HL-60 (cell line): ENCODE data around the gene COL20A1.
"Not testable (repeated sequence)": the region's sequence is repeated elsewhere in the genome, so short reads cannot be mapped to it uniquely, and the experiment has no call there.

Experiments
- DNase-seq, 2 experiments: peaks; one replicate each; pipeline ENCODE4 v3.0.0-alpha.2; 2010 to 2020; ENCODE audit warnings: low read depth in 1 of 2, low spot score in 1 of 2
- H3K27ac ChIP-seq: fragments of 250-450 bp; sonication (Bioruptor Pico); replicated peaks from 2 replicates; pipeline ENCODE4 v1.5.1; 2020; ENCODE audit warnings: mild to moderate bottlenecking, moderate library complexity
- H3K27me3 ChIP-seq: fragments of 250-450 bp; sonication (Bioruptor Pico); 2 replicates; pipeline ENCODE4 v1.5.1; 2021; ENCODE audit warnings: mild to moderate bottlenecking, moderate library complexity; ENCODE audit not compliant: insufficient read depth, poor library complexity, severe bottlenecking
- H3K4me3 ChIP-seq: replicated peaks from 2 replicates; pipeline ENCODE4 v1.5.1; 2011; ENCODE audit warnings: mild to moderate bottlenecking, control low read depth, low read length; ENCODE audit not compliant: insufficient read depth
- GABPA ChIP-seq: IDR thresholded peaks from 2 replicates; pipeline ENCODE4 v1.6.1; 2012; ENCODE audit warnings: low read depth
- POLR2AphosphoS5 ChIP-seq: IDR thresholded peaks from 2 replicates; pipeline ENCODE4 v1.6.1; 2012; ENCODE audit warnings: low read depth
- SPI1 ChIP-seq: IDR thresholded peaks from 2 replicates; pipeline ENCODE4 v1.6.1; 2012; ENCODE audit warnings: low read depth, mild to moderate bottlenecking, borderline replicate concordance
- TF ChIP-seq, protein P1 (sequence below): IDR thresholded peaks from one replicate; pipeline ENCODE4 v1.5.1; 2011; ENCODE audit warnings: low read length, control low read depth, inconsistent platforms; ENCODE audit not compliant: insufficient read depth
- TF ChIP-seq, protein P2 (sequence below): IDR thresholded peaks from 2 replicates; pipeline ENCODE4 v1.6.1; 2012; ENCODE audit warnings: low read depth; ENCODE audit not compliant: insufficient replicate concordance

The COL20A1 gene

DNA sequence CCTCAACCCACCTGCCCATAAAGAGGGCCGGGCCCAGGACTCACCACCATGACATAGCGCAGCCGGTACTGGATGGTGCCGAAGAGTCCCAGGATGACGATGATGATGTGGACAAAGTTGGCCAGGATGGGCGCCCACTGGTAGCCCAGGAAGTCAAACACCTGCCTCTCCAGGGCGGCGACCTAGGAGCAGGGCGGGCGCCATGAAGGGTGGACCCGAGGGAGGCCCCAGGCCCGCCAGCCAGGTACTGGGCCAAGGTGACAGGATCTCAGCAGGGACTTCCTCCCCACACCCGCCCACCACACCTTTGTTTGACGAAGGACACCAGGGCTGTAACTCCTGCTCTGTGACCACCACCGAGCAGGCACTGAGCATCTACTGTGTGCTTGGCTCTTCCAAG, 43.1 kb upstream of the COL20A1 start:
- TF ChIP-seq POLR2AphosphoS5 = no peak
- TF ChIP-seq, protein P1, sequence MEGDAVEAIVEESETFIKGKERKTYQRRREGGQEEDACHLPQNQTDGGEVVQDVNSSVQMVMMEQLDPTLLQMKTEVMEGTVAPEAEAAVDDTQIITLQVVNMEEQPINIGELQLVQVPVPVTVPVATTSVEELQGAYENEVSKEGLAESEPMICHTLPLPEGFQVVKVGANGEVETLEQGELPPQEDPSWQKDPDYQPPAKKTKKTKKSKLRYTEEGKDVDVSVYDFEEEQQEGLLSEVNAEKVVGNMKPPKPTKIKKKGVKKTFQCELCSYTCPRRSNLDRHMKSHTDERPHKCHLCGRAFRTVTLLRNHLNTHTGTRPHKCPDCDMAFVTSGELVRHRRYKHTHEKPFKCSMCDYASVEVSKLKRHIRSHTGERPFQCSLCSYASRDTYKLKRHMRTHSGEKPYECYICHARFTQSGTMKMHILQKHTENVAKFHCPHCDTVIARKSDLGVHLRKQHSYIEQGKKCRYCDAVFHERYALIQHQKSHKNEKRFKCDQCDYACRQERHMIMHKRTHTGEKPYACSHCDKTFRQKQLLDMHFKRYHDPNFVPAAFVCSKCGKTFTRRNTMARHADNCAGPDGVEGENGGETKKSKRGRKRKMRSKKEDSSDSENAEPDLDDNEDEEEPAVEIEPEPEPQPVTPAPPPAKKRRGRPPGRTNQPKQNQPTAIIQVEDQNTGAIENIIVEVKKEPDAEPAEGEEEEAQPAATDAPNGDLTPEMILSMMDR = no peak
- TF ChIP-seq, protein P2, sequence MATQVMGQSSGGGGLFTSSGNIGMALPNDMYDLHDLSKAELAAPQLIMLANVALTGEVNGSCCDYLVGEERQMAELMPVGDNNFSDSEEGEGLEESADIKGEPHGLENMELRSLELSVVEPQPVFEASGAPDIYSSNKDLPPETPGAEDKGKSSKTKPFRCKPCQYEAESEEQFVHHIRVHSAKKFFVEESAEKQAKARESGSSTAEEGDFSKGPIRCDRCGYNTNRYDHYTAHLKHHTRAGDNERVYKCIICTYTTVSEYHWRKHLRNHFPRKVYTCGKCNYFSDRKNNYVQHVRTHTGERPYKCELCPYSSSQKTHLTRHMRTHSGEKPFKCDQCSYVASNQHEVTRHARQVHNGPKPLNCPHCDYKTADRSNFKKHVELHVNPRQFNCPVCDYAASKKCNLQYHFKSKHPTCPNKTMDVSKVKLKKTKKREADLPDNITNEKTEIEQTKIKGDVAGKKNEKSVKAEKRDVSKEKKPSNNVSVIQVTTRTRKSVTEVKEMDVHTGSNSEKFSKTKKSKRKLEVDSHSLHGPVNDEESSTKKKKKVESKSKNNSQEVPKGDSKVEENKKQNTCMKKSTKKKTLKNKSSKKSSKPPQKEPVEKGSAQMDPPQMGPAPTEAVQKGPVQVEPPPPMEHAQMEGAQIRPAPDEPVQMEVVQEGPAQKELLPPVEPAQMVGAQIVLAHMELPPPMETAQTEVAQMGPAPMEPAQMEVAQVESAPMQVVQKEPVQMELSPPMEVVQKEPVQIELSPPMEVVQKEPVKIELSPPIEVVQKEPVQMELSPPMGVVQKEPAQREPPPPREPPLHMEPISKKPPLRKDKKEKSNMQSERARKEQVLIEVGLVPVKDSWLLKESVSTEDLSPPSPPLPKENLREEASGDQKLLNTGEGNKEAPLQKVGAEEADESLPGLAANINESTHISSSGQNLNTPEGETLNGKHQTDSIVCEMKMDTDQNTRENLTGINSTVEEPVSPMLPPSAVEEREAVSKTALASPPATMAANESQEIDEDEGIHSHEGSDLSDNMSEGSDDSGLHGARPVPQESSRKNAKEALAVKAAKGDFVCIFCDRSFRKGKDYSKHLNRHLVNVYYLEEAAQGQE = no peak
- no peak for TF ChIP-seq GABPA
- TF ChIP-seq SPI1 = no peak
- H3K27ac ChIP-seq = no peak overlapping the region
- peaks cover 38% of the 10 kb centered on the region for H3K27me3 ChIP-seq
- H3K4me3 ChIP-seq = no peak overlapping the region
- DNase-seq = no peak

DNA sequence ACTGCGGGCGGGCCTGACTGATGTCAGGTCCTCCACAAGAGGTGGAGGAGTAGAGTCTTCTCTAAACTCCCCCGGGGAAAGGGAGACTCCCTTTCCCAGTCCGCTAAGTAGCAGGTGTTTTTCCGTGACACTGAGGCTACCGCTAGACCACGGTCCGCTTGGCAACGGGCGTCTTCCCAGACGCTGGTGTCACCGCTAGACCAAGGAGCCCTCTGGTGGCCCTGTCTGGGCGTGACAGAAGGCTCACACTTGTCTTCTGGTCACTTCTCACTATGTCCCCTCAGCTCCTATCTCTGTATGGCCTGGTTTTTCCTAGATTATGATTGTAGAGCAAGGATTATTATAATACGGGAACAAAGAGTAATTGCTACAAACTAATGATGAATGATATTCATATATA, 41.6 kb upstream of the COL20A1 start:
- peaks cover 48% of the 10 kb centered on the region for H3K27me3 ChIP-seq
- not testable (repeated sequence) for H3K27ac ChIP-seq, H3K4me3 ChIP-seq
- peak in 1 of 2 experiments; percentile 14 for DNase-seq

DNA sequence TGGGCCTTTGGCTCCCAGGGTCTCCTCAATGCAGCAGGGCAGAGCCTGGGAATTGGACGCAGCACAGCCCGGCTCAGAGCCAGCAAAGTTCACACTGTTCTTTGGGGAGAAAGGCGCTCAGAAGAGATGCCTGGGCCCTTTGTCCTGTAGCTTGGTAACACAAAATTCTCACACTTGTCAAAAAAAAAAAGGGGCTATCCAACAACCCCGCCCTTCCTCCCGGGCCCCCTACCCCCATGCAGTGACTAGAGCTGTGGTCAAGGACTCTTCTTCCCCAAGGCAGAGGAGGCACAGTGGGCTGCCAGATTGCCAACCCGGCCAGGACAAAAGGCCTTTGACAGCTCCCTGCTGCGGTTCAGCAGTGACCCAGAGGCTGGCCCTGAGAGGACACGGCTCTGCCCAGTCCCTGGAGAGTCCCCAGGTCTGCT, 40.7 kb upstream of the COL20A1 start:
- no peak overlapping the region for H3K27ac ChIP-seq
- H3K4me3 ChIP-seq = no peak overlapping the region
- H3K27me3 ChIP-seq = peaks cover 42% of the 10 kb centered on the region
- TF ChIP-seq GABPA = no peak
- TF ChIP-seq POLR2AphosphoS5 = no peak
- TF ChIP-seq, protein P2 = no peak
- TF ChIP-seq, protein P1 = no peak
- no peak for TF ChIP-seq SPI1
- no peak for DNase-seq

DNA sequence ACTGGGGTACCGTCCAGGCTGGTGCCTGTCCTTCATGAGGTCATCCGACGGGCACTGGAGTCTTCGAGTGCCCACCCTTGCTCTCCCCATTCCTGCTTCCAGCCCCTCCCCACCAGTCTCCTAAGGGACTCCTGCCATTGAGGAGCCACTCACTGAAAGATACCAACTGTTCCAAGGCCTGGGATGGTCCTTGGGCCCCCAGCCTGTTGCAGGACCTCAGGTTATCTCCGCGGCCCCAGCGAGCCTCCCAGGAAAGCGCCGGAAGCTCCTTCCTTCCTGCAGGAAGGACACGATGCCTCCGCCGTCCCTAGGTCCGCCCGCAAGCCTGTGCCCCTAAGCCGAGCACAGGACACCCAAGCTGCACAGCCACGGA, 39.9 kb upstream of the COL20A1 start:
- no peak for DNase-seq
- TF ChIP-seq SPI1 (no peak), GABPA (no peak), POLR2AphosphoS5 (no peak)
- TF ChIP-seq, protein P2 = no peak
- TF ChIP-seq, protein P1 = no peak
- no peak overlapping the region for H3K4me3 ChIP-seq
- no peak overlapping the region for H3K27ac ChIP-seq
- H3K27me3 ChIP-seq = peaks cover 40% of the 10 kb centered on the region
